ENCODE measurements around the gene NOTUM. TPM values are rescaled to one million over a fixed set of nuclear protein-coding genes. Genes with fewer than 3 reads are reported as not detected.
A peak's percentile ranks its signal among the peaks of the same experiment; 100 is the strongest.
"Not testable (repeated sequence)": the region's sequence is repeated elsewhere in the genome, so short reads cannot be mapped to it uniquely, and the experiment has no call there.

NOTUM gene
- total RNA-seq, 2 experiments from 2014 or later: 0.19 to 0.36 TPM

DNA sequence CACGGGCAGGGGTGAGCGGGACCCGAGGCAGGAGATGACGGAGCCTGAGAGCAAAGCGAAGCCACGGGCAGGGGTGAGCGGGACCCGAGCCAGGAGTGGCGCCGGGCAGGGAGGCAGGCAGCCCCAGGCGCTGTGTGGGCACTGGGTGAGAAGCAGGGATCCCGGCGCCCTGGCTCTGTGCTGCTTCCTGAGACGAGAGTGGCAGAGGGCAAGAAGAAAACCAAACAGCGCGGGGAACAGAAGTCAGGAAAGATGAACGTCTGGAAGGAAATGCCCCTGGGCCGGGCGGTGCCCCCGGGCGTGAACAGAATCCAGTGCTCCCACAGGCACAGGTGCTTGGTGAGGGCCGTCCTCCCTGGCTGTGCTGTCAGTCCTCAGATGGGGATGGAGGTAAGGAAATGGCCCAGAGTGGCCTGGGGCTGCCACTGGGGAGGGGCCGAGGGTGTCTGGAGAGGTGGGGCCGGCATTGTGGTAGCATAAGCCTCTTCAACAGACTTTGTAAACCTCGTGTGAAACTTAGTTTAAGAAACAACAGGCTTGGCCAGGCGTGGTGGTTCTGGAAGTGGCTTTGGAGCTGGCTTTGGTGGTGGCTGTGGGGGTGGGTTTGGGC, 26.3 kb upstream of the NOTUM start:
- no peak for DNase-seq
- no peak overlapping the region for H3K27ac Mint-ChIP-seq
- no peaks in the 10 kb centered on the region for H3K9me3 Mint-ChIP-seq
- no peak overlapping the region for H3K4me3 Mint-ChIP-seq
- no peaks in the 10 kb centered on the region for H3K27me3 Mint-ChIP-seq
- H3K4me1 Mint-ChIP-seq: no peaks in the 10 kb centered on the region
- peaks cover 10% of the 10 kb centered on the region for H3K36me3 Mint-ChIP-seq

DNA sequence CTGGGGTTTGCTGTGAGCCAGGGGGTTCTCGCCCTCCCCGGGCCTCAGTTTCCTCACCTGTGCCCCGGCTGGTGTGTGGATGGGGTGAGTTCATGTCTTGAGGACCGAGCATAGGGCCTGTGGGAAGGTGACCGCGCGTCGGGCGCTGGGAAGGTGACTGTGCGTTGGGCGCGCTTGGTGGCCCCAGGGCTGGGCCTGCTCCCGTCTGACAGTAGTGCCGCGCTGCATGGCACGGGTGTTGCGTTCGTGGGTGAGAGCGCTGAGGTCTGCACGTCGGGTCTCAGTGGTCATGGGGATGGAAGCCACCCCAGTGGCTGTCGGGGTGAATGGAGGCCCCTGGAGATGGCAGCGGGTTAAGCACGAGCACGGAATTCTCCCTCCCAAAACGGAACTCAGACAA, 25.6 kb upstream of the NOTUM start:
- no peak overlapping the region for H3K4me3 Mint-ChIP-seq
- H3K27ac Mint-ChIP-seq: no peak overlapping the region
- no peaks in the 10 kb centered on the region for H3K9me3 Mint-ChIP-seq
- H3K4me1 Mint-ChIP-seq: no peaks in the 10 kb centered on the region
- no peaks in the 10 kb centered on the region for H3K27me3 Mint-ChIP-seq
- H3K36me3 Mint-ChIP-seq: peaks cover 10% of the 10 kb centered on the region
- DNase-seq: no peak

DNA sequence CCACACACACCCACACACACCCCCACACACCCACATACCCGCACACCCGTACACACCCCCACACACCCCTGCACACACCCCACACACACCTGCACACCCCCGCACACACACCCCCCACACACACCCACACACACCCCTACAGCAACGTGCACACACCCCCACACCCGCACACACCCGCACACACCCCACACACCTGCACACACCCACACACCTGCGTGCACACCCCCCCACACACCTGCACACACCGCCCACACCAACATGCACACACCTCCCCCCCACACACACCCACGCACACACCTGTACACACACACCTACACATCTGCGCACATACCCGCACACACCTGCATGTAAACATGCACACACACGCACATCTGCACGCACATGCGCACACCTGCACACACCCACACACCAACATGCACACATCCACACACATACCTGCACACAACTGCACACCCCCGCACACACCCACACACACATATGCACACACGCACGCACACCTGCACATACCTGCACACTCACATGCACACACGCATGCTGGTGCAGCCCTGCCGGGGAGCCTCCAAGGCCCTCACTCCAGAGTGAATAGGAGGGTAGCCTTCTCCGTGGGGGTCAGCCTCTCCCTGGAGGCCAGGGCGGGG, 23.9 kb upstream of the NOTUM start:
- H3K27me3 Mint-ChIP-seq: no peaks in the 10 kb centered on the region
- peaks cover 8% of the 10 kb centered on the region for H3K4me1 Mint-ChIP-seq
- no peak overlapping the region for H3K27ac Mint-ChIP-seq
- no peaks in the 10 kb centered on the region for H3K9me3 Mint-ChIP-seq
- peaks cover 15% of the 10 kb centered on the region for H3K36me3 Mint-ChIP-seq
- H3K4me3 Mint-ChIP-seq: no peak overlapping the region
- DNase-seq: no peak

DNA sequence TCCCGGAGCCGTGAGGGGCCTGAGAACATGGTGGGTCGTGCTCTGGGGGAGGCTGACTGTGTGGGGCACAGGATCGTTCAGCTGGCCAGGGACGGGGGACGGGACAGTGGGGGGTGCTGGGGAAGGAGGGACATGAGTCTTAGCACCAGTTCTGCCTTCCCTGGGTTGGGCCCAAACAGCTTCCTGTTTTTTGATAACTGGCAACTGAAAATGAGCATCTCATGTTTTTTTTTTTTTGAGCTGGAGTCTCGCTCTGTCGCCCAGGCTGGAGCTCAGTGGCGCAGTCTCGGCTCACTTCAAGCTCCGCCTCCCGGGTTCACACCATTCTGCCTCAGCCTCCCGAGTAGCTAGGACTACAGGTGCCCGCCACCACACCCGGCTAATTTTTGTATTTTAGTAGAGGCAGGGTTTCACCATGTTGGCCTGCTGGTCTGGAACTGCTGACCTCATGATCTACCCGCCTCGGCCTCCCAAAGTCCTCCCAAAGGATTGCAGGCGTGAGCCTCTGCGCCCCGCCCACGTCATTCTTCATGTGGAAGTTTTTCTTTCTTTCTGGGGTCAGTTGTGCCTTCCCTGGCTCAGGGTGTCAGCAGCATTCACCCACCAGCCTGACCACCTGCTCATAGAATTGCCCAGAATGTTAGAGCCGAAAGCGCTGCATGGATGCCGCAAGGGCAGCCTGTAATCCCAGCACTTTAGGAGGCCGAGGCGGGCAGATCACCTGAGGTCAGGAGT, 22.8 kb upstream of the NOTUM start:
- no peaks in the 10 kb centered on the region for H3K27me3 Mint-ChIP-seq
- DNase-seq: no peak
- no peak overlapping the region for H3K27ac Mint-ChIP-seq
- H3K4me1 Mint-ChIP-seq: peaks cover 18% of the 10 kb centered on the region
- H3K4me3 Mint-ChIP-seq: no peak overlapping the region
- peaks cover 20% of the 10 kb centered on the region for H3K36me3 Mint-ChIP-seq
- H3K9me3 Mint-ChIP-seq: no peaks in the 10 kb centered on the region

DNA sequence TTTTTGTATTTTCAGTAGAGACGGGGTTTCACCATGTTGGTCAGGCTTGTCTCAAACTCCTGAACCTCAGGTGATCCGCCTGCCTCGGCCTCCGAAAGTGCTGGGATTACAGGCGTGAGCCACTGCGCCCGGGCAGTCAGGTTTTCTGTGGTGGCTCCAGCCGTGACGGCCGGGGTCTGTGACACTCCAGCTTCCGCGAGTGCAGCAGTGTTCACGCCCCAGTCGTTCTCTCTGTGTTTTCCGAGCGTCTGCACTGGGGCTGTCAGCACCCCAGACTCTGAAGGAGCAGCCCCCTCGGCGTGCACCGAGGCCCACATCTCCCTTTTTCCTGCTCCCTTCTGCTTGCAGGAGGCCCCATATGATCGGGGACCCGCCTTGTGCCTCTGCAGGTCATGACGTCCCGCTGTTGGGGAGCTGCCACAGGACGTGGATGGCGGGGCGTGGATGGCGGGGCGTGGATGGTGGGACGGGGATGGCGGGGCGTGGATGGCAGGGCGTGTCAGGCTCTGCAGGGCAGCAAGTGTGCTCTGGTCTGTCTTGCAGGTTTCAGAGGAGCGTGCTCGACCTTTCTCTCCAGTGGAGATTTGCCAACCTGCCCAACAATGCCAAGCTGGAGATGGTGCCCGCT, 22.1 kb upstream of the NOTUM start:
- no peak for DNase-seq
- Mint-ChIP-seq H3K4me1 (peaks cover 22% of the 10 kb centered on the region), H3K27me3 (no peaks in the 10 kb centered on the region), H3K27ac (no peak overlapping the region), H3K9me3 (no peaks in the 10 kb centered on the region), H3K36me3 (peaks cover 20% of the 10 kb centered on the region), H3K4me3 (no peak overlapping the region)

DNA sequence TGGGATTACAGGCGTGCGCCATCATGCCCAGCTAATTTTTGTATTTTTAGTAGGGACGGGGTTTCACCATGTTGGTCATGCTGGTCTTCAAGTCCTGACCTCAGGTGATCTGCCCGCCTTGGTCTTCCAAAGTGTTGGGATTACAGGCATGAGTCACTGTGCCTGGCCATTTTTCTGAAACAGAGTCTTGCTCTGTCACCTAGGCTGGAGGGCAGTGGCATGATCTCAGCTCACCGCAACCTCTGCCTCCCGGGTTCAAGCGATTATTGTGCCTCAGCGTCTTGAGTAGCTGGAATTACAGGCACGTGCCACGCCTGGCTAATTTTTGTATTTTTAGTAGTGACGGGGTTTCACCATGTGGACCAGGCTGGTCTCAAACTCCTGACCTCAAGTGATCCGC, 20.5 kb upstream of the NOTUM start:
- peaks cover 27% of the 10 kb centered on the region for H3K4me1 Mint-ChIP-seq
- H3K27me3 Mint-ChIP-seq, H3K27ac Mint-ChIP-seq, H3K9me3 Mint-ChIP-seq, H3K4me3 Mint-ChIP-seq, DNase-seq: not testable (repeated sequence)
- peaks cover 18% of the 10 kb centered on the region for H3K36me3 Mint-ChIP-seq

DNA sequence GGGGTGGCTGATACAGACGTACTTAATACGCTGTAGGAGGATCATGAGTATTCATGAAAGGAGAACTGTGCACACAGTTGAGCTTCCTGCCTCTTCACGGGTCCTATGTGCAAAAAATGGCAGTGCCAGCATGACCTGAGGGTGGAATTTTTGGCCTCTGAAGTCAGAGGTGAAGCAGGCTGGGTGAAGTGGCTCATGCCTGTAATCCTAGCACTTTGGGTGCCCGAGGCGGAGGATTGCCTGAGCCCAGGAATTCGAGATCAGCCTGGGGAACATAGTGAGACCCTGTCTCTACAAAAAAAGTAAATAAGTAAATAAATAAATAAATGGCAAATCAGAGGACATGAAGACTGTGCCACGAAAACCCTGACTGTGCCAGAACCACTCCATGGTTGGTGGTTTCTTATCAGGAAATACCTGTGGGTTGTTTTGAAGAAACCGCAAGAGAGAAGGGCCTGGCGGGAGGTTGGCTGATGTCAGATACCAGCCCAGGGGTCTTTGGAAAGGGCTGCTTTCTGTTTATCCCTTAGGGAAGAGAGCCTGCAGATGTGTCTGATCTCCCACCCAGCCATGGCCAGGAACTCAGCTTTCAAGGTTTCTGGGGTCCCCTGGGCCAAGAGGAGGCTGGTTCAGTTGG, 19.8 kb upstream of the NOTUM start:
- peaks cover 3% of the 10 kb centered on the region for H3K27me3 Mint-ChIP-seq
- H3K27ac Mint-ChIP-seq: no peak overlapping the region
- H3K9me3 Mint-ChIP-seq: no peaks in the 10 kb centered on the region
- peaks cover 34% of the 10 kb centered on the region for H3K4me1 Mint-ChIP-seq
- no peak overlapping the region for H3K4me3 Mint-ChIP-seq
- DNase-seq: no peak
- H3K36me3 Mint-ChIP-seq: peaks cover 18% of the 10 kb centered on the region

DNA sequence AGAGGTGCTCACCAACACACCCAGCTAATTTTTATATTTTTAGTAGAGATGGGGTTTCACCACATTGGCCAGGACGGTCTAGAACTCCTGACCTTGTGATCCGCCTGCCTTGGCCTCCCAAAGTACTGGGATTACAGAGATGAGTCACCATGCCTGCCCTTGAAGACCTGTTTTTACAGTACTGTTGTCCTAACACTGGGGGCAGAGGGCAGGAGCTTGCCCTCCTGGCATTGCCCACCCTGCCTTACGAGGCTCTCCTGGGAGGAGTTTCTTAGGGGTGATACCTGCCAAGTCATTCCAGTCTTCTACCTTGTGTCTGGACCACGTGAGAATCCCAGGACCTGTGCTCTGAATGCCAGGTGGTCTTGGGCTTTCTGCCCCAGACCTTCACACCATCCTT, 19.1 kb upstream of the NOTUM start:
- Mint-ChIP-seq H3K36me3 (peaks cover 17% of the 10 kb centered on the region), H3K9me3 (no peaks in the 10 kb centered on the region), H3K4me1 (peaks cover 34% of the 10 kb centered on the region), H3K27ac (no peak overlapping the region), H3K4me3 (no peak overlapping the region), H3K27me3 (peaks cover 3% of the 10 kb centered on the region)
- no peak for DNase-seq

DNA sequence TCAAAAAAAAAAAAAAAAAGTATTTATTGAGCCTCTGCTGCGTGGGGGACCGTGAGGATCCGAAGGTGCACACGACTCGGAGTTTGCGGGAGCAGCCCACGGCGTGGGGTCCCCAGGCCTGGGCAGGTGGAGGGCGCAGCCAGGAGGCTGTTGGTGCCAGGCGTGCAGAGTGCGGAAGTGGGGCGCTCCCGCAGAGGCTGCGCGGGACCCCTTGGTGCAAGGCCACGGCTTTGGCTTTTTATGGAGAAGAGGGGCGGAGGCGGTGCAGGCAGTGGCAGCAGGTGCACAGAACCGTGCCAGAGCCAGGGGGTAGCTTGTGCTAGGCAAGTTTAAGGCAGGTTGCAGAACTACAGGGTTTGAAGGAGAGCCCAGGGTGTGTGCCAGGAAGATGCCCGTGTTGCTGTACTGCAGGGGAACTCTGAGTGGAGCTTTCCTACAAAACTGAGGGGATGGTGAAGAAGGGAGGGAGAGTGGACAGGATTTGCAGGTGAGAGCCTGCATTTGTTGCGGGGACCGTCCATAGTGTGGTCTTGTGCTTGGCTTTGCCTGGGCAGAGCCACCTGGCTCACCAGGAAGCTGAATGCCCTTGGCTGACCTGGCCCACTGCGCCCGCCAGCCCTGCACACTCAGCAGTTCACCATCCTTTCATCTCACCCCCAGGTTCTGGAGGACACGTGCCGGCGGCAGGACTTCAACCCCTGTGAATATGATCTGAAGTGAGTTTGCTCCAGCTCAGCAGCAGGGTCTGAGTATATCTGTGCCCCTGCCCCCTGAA, 17.7 kb upstream of the NOTUM start:
- peaks cover 34% of the 10 kb centered on the region for H3K4me1 Mint-ChIP-seq
- H3K36me3 Mint-ChIP-seq: peaks cover 13% of the 10 kb centered on the region
- H3K27me3 Mint-ChIP-seq: peaks cover 3% of the 10 kb centered on the region
- H3K9me3 Mint-ChIP-seq: no peaks in the 10 kb centered on the region
- DNase-seq: no peak
- H3K27ac Mint-ChIP-seq: no peak overlapping the region
- H3K4me3 Mint-ChIP-seq: peak overlapping the region; percentile 77

DNA sequence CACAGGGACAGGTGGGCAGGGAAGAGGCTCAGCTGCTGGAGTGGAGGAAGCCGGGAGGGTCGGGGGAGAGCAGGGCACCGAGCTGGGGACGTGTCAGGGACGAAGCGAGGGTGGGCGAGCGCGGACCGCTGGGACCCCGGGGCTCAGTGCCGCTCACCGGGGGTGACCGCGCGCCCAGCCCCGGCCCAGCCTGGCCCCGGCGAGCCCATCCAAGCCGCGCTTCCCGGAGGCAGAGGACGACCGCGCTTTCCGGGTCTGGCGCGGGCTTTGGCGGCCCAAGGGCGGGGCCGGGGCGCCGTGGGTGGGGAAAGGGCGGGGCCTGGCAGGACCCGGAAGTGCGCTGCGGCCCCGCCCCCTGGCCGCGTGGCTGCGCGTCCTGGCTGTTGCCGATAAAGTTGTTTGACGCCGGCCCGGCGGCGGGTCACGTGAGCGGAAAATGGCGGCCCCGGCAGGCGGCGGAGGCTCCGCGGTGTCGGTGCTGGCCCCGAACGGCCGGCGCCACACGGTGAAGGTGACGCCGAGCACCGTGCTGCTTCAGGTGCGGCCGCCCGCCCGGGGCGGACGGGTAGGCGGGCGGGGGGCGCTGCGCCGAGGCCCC, 16.3 kb upstream of the NOTUM start, which contains the start of gene ASPSCR1:
TSS of gene ASPSCR1 (plus strand) at position 419 of the 598 bp plus-strand sequence. CDS start at position 437, 18 bp downstream.
- Mint-ChIP-seq H3K9me3 (peaks cover 4% of the 10 kb centered on the region), H3K4me1 (peaks cover 34% of the 10 kb centered on the region), H3K4me3 (peak within 1 kb of the TSS; percentile 98), H3K36me3 (peaks cover 10% of the 10 kb centered on the region), H3K27ac (peak within 1 kb of the TSS; percentile 99), H3K27me3 (peaks cover 3% of the 10 kb centered on the region)
- peak; percentile 94 for DNase-seq

DNA sequence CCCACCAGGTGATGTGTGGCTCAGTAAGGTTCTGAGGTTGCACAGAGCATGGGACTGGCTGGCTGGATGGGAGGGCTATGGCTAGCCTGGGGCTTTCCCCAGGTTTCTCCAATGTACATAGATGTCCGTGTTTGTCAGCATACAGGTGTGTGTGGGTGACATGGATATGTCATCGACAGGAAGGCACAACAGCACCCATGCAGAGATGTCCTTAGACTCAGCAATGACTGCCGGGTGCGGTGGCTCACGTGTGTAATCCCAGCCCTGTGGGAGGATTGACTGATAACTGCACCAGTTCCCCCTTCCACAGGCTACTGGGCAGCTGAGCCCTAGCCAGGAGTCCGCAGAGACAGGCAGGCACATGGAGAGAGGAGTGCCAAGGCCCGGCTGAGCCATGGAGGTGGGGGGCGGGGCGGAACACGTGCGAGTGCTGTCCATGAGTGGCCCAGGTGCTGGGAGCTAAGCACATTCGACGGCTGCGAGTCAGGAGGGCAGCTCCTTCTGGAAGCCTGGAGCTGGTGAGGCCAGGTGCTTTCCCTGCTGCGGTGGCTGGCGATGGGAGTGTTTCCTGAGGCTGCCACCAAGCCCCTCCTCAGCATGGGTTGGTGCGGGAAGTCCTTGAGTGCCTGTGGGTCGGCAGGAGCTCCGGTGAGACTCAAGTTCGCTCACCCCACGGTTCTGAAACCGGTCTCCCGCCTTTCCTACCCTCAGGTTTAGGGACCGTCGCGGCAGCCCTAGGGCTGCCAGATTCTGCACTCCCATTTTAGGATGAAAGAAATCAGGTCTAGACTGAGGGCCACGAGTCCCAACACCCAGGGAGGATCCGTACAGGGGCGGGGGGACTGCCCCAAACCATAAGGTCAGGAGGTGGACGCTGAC, 15.6 kb upstream of the NOTUM start:
- H3K36me3 Mint-ChIP-seq: peaks cover 10% of the 10 kb centered on the region
- peak; percentile 42 for DNase-seq
- peak overlapping the region; percentile 99 for H3K27ac Mint-ChIP-seq

DNA sequence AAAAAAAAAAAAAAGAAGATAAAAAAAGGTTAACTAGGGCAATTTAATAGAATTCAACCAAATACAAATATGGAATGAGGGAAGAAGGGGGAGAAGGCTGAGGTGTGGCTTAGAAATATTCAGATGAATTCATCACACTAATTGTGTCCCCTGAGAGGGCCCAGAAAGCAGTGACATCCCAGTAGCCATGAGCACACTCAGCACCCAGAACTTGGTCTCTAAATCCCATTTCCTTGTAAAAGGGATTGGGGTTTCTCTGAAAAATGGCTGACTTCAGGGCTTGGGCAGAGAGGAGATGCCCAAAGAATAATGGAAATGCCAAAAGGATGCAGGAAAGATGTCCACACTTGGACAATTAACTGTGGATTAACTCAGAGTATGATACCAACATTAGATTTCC, 12.4 kb upstream of the NOTUM start:
- Mint-ChIP-seq H3K27me3 (peaks cover 3% of the 10 kb centered on the region), H3K36me3 (no peaks in the 10 kb centered on the region), H3K27ac (no peak overlapping the region), H3K4me1 (peaks cover 19% of the 10 kb centered on the region), H3K4me3 (no peak overlapping the region), H3K9me3 (peaks cover 4% of the 10 kb centered on the region)
- DNase-seq: no peak

More for the DNA sequence above, 15.6 kb upstream of the NOTUM start:
- Mint-ChIP-seq H3K27me3 (peaks cover 3% of the 10 kb centered on the region), H3K4me3 (peak overlapping the region; percentile 98), H3K4me1 (peaks cover 34% of the 10 kb centered on the region), H3K9me3 (peaks cover 4% of the 10 kb centered on the region)

All from activated naive CD8-positive, alpha-beta T cell treated with anti-CD3 and anti-CD28 coated beads for 36 hours (primary cell).